Activated CD8-positive, alpha-beta T cell treated with anti-CD3 and anti-CD28 coated beads for 36 hours (primary cell): ENCODE results near the gene SSBP1. TPM values are rescaled to one million over a fixed set of nuclear protein-coding genes. Genes with fewer than 3 reads are reported as not detected.
"Not testable (repeated sequence)": the region's sequence is repeated elsewhere in the genome, so short reads cannot be mapped to it uniquely, and the experiment has no call there.

ENCODE experiments used
- ATAC-seq: fragments of 200-7000 bp; cut with Tn5 transposase; one replicate; pipeline ENCODE4 v1.10.0; 2021; ENCODE audit warnings: mild to moderate bottlenecking, moderate library complexity
- CTCF ChIA-PET: fragments of 350-600 bp; sonication (Branson Sonifier 250); formaldehyde crosslinking; loops from one replicate; lab custom pipeline; 2021; ENCODE audit warnings: antibody characterized with exemption; lab: Charles Lee
- POLR2A ChIA-PET: fragments of 350-600 bp; sonication (Branson Sonifier 250); formaldehyde crosslinking; loops from one replicate; lab custom pipeline; 2021; ENCODE audit warnings: antibody characterized with exemption; lab: Charles Lee
- DNase-seq: peaks from one replicate; pipeline ENCODE4 v3.0.0-alpha.2; 2020
- H3K27ac Mint-ChIP-seq: one replicate; pipeline ENCODE4 v1.8.0; 2021; ENCODE audit warnings: mild to moderate bottlenecking, mixed read lengths
- H3K27me3 Mint-ChIP-seq: one replicate; pipeline ENCODE4 v1.8.0; 2021; ENCODE audit warnings: mixed read lengths
- H3K36me3 Mint-ChIP-seq: one replicate; pipeline ENCODE4 v1.8.0; 2021; ENCODE audit warnings: low read depth, mixed read lengths
- H3K4me1 Mint-ChIP-seq: one replicate; pipeline ENCODE4 v1.8.0; 2021; ENCODE audit warnings: low read depth, mixed read lengths
- H3K4me3 Mint-ChIP-seq: one replicate; pipeline ENCODE4 v1.8.0; 2021; ENCODE audit warnings: mild to moderate bottlenecking, moderate library complexity, mixed read lengths
- H3K9me3 Mint-ChIP-seq: one replicate; pipeline ENCODE4 v1.8.0; 2021; ENCODE audit warnings: mixed read lengths
- CTCF ChIP-seq: fragments of 200-600 bp; IDR thresholded peaks from one replicate; pipeline ENCODE4 v1.8.0; 2022; ENCODE audit warnings: antibody characterized with exemption, mild to moderate bottlenecking
- intact Hi-C: fragments of 100-400 bp; cut with micrococcal nuclease; formaldehyde crosslinking; loops from one replicate; pipeline ENCODE4 v1.10.0; 2022
- total RNA-seq, 2 experiments: library from RNA; stranded (reverse); gene quantifications; one replicate each; pipeline ENCODE4 v1.2.3, GENCODE V29; 2021

SSBP1 gene
- total RNA-seq, 2 experiments from 2014 or later: 247 to 249 TPM

GRCh38 chr7:141742229-141742628, 4.1 kb downstream of the SSBP1 start:
- POLR2A ChIA-PET: interaction anchor here (0.6 to 1.2 kb wide), 4 partner anchors 18 to 56 kb away, joined by 3 to 7 read pairs (median 4); partner anchors contain the start of gene DENND11
- peaks cover 33% of the 10 kb centered on the region for H3K4me1 Mint-ChIP-seq
- no peak overlapping the region for H3K4me3 Mint-ChIP-seq
- peak overlapping the region; percentile 50 for H3K27ac Mint-ChIP-seq
- peaks cover 62% of the 10 kb centered on the region for H3K36me3 Mint-ChIP-seq
- H3K27me3 Mint-ChIP-seq: no peaks in the 10 kb centered on the region
- CTCF ChIA-PET: interaction anchor here (0.9 to 1.9 kb wide), 3 partner anchors 10 to 27 kb away, joined by 3 to 7 read pairs (median 3); no protein-coding TSS in a partner anchor
- ATAC-seq: no peak
- DNase-seq: no peak
- no peak for TF ChIP-seq CTCF
- intact Hi-C loops: no loop called here
- H3K9me3 Mint-ChIP-seq: no peaks in the 10 kb centered on the region

GRCh38 chr7:141744131-141744530, 6.0 kb downstream of the SSBP1 start:
- H3K9me3 Mint-ChIP-seq: no peaks in the 10 kb centered on the region
- H3K4me1 Mint-ChIP-seq: peaks cover 30% of the 10 kb centered on the region
- intact Hi-C loops: no loop called here
- no peak overlapping the region for H3K4me3 Mint-ChIP-seq
- DNase-seq (no peak), ATAC-seq (no peak)
- TF ChIP-seq CTCF: no peak
- peaks cover 64% of the 10 kb centered on the region for H3K36me3 Mint-ChIP-seq
- ChIA-PET POLR2A (interaction anchor here (0.7 kb wide), 1 partner anchor 93 kb away, joined by 3 read pairs; no protein-coding TSS in a partner anchor), CTCF (no interaction called here)
- no peak overlapping the region for H3K27ac Mint-ChIP-seq
- no peaks in the 10 kb centered on the region for H3K27me3 Mint-ChIP-seq

GRCh38 chr7:141748396-141748795, 10.2 kb downstream of the SSBP1 start:
- H3K9me3 Mint-ChIP-seq: peaks cover 21% of the 10 kb centered on the region
- CTCF ChIA-PET: interaction anchor here (1.5 kb wide), 1 partner anchor 229 kb away, joined by 3 read pairs; no protein-coding TSS in a partner anchor
- H3K27me3 Mint-ChIP-seq: no peaks in the 10 kb centered on the region
- intact Hi-C loops: no loop called here
- H3K4me1 Mint-ChIP-seq: peaks cover 3% of the 10 kb centered on the region
- DNase-seq (no peak), ATAC-seq (no peak)
- no peak for TF ChIP-seq CTCF
- H3K36me3 Mint-ChIP-seq: peaks cover 74% of the 10 kb centered on the region
- POLR2A ChIA-PET: interaction anchor here (1.1 kb wide), 1 partner anchor 10 kb away, joined by 3 read pairs; no protein-coding TSS in a partner anchor
- H3K4me3 Mint-ChIP-seq: no peak overlapping the region
- no peak overlapping the region for H3K27ac Mint-ChIP-seq

- H3K27me3 Mint-ChIP-seq, ATAC-seq, H3K4me1 Mint-ChIP-seq, intact Hi-C loops, H3K27ac Mint-ChIP-seq, POLR2A ChIA-PET, H3K4me3 Mint-ChIP-seq: not testable (repeated sequence)
- H3K9me3 Mint-ChIP-seq: peaks cover 21% of the 10 kb centered on the region
- H3K36me3 Mint-ChIP-seq: peaks cover 75% of the 10 kb centered on the region
- CTCF ChIA-PET: interaction anchor here (0.6 to 1.0 kb wide), 3 partner anchors 10 to 31 kb away, joined by 3 to 6 read pairs (median 3); partner anchors contain the start of gene SSBP1
- DNase-seq: peak; percentile 15
Observed at GRCh38 chr7:141751904-141752303, 13.7 kb downstream of the SSBP1 start.

GRCh38 chr7:141752634-141753033, 14.5 kb downstream of the SSBP1 start:
- Mint-ChIP-seq H3K27me3 (no peaks in the 10 kb centered on the region), H3K27ac (no peak overlapping the region), H3K9me3 (peaks cover 21% of the 10 kb centered on the region), H3K36me3 (peaks cover 75% of the 10 kb centered on the region), H3K4me3 (no peak overlapping the region), H3K4me1 (no peaks in the 10 kb centered on the region)
- ATAC-seq (no peak), DNase-seq (no peak)
- intact Hi-C loops: no loop called here
- TF ChIP-seq CTCF: peak; percentile 78
- POLR2A ChIA-PET: no interaction called here
- CTCF ChIA-PET: interaction anchor here (0.6 to 1.0 kb wide), 3 partner anchors 10 to 30 kb away, joined by 3 to 6 read pairs (median 3); partner anchors contain the start of gene SSBP1
